HCT116 (cell line): Measurements from ENCODE around the gene SNCA. TPM values are rescaled to one million over a fixed set of nuclear protein-coding genes. Genes with fewer than 3 reads are reported as not detected.

Experiments
- ATAC-seq: fragments of 200-7000 bp; cut with Tn5 transposase; 2 replicates; pipeline ENCODE4 v1.9.1; 2020; ENCODE audit warnings: mild to moderate bottlenecking, moderate library complexity
- BruUV-seq: library from RNA; stranded (reverse); fragments of 400-500 nt; replicated peaks from 2 replicates; lab custom pipeline; 2021; lab: Mats Ljungman, UMichigan
- CTCF ChIA-PET: fragments of 300-600 bp; sonication (Branson Sonifier 250); formaldehyde crosslinking; loops from one replicate; lab custom pipeline; 2021; ENCODE audit warnings: antibody characterized with exemption; lab: Charles Lee
- POLR2A ChIA-PET: fragments of 300-600, 350-600 bp; sonication (Branson Sonifier 250); formaldehyde crosslinking; loops from one replicate; lab custom pipeline; 2021; ENCODE audit warnings: antibody characterized with exemption; lab: Charles Lee
- RAD21 ChIA-PET, 2 experiments: fragments of 300-600 bp; sonication (Branson Sonifier 250); formaldehyde crosslinking; loops; one replicate each; lab custom pipeline; 2023; ENCODE audit warnings: low total read pairs in 2 of 2; ENCODE audit not compliant: uncharacterized antibody in 2 of 2, unreplicated experiment in 2 of 2, low non-redundant PET in 1 of 2; lab: Charles Lee
- DNase-seq: peaks from one replicate; pipeline ENCODE4 v3.0.0-alpha.2; 2010; ENCODE audit warnings: low read depth, low spot score
- H2AFZ ChIP-seq: fragments of 200-600 bp; shearing (Covaris generic), sonication (generic); 2 replicates; pipeline ENCODE4 v1.6.1; 2017; ENCODE audit warnings: low read depth, mixed run types, mixed read lengths, antibody characterized with exemption, low read length; ENCODE audit not compliant: poor library complexity, severe bottlenecking
- H3K27ac ChIP-seq: 2 replicates; pipeline ENCODE4 v1.5.1; 2012; ENCODE audit warnings: low read depth, low read length
- H3K27me3 ChIP-seq: fragments of 200-600 bp; sonication (generic); 2 replicates; pipeline ENCODE4 v1.6.1; 2016; ENCODE audit warnings: mixed run types, low read length, mixed read lengths; ENCODE audit not compliant: insufficient read depth
- H3K36me3 ChIP-seq, 2 experiments: fragments of 200-500 bp in 1 of 2; fragments of 200-600 bp in 1 of 2; sonication (Bioruptor generic) in 1 of 2; sonication (generic) in 1 of 2; 2 replicates each; pipeline versions ENCODE4 v1.5.1 to v1.6.1; 2014 to 2016; ENCODE audit warnings: low read length in 2 of 2, inconsistent platforms in 1 of 2, mixed read lengths in 1 of 2, mixed run types in 1 of 2; ENCODE audit not compliant: insufficient read depth in 2 of 2, control insufficient read depth in 1 of 2
- H3K4me1 ChIP-seq, 2 experiments: fragments of 200-600 bp in 1 of 2; sonication (generic) in 1 of 2; 2 replicates each; pipeline versions ENCODE4 v1.5.1 to v1.6.1; 2012 to 2017; ENCODE audit warnings: low read length in 2 of 2, inconsistent platforms in 1 of 2, mild to moderate bottlenecking in 1 of 2, mixed read lengths in 1 of 2, mixed run types in 1 of 2, moderate library complexity in 1 of 2; ENCODE audit not compliant: insufficient read depth in 2 of 2, control insufficient read depth in 1 of 2
- H3K4me2 ChIP-seq: fragments of 200-600 bp; sonication (generic); 2 replicates; pipeline ENCODE4 v1.6.1; 2017; ENCODE audit warnings: mixed run types, low read length, mixed read lengths
- H3K4me3 ChIP-seq, 2 experiments: fragments of 200-600 bp in 1 of 2; sonication (generic) in 1 of 2; replicated peaks in 1 of 2; 2 replicates each; pipeline ENCODE4 v1.5.1; 2011 to 2016; ENCODE audit warnings: low read length in 2 of 2, control low read depth in 1 of 2, low read depth in 1 of 2, mild to moderate bottlenecking in 1 of 2, mixed read lengths in 1 of 2, mixed run types in 1 of 2
- H3K79me2 ChIP-seq: fragments of 200-600 bp; sonication (generic); 2 replicates; pipeline ENCODE4 v1.6.1; 2017; ENCODE audit warnings: mild to moderate bottlenecking, mixed run types, low read length, moderate library complexity, mixed read lengths; ENCODE audit not compliant: insufficient read depth
- H3K9ac ChIP-seq: fragments of 200-600 bp; sonication (generic); 2 replicates; pipeline ENCODE4 v1.6.1; 2016; ENCODE audit warnings: low read length, mixed read lengths
- H3K9me2 ChIP-seq: fragments of 200-600 bp; sonication (generic), shearing (Covaris generic); 2 replicates; pipeline ENCODE4 v1.6.1; 2017; ENCODE audit warnings: mixed run types, mild to moderate bottlenecking, moderate library complexity; ENCODE audit not compliant: insufficient read depth
- H3K9me3 ChIP-seq, 2 experiments: fragments of 200-500 bp in 1 of 2; fragments of 200-600 bp in 1 of 2; sonication (Bioruptor generic) in 1 of 2; sonication (generic) in 1 of 2; 2 replicates each; pipeline ENCODE4 v1.6.1; 2014 to 2017; ENCODE audit warnings: low read length in 2 of 2, mixed read lengths in 2 of 2, inconsistent platforms in 1 of 2, low read depth in 1 of 2, mild to moderate bottlenecking in 1 of 2, mixed run types in 1 of 2, moderate library complexity in 1 of 2; ENCODE audit not compliant: control insufficient read depth in 1 of 2, insufficient read depth in 1 of 2
- H4K20me1 ChIP-seq: fragments of 200-600 bp; sonication (generic), shearing (Covaris generic); 2 replicates; pipeline ENCODE4 v1.6.1; 2017; ENCODE audit warnings: mixed run types, mild to moderate bottlenecking, moderate library complexity; ENCODE audit not compliant: insufficient read depth
- CEBPB ChIP-seq: IDR thresholded peaks from 2 replicates; pipeline ENCODE4 v1.6.1; 2012; ENCODE audit warnings: low read depth
- EGR1 ChIP-seq: IDR thresholded peaks from 2 replicates; pipeline ENCODE4 v1.6.1; 2012; ENCODE audit warnings: low read depth
- ELF1 ChIP-seq: IDR thresholded peaks from 2 replicates; pipeline ENCODE4 v1.6.1; 2012; ENCODE audit warnings: low read depth, borderline replicate concordance
- EZH2 ChIP-seq: fragments of 200-600 bp; sonication (generic); IDR thresholded peaks from 2 replicates; pipeline ENCODE4 v1.6.1; 2017; ENCODE audit warnings: antibody characterized with exemption, mixed run types
- EZH2phosphoT487 ChIP-seq: fragments of 200-600 bp; IDR thresholded peaks from 2 replicates; pipeline ENCODE4 v1.6.1; 2018; ENCODE audit warnings: antibody characterized with exemption, borderline replicate concordance
- FOSL1 ChIP-seq: IDR thresholded peaks from 2 replicates; pipeline ENCODE4 v1.6.1; 2012; ENCODE audit warnings: low read depth
- JUND ChIP-seq: IDR thresholded peaks from 2 replicates; pipeline ENCODE4 v1.6.1; 2012
- POLR2A ChIP-seq: IDR thresholded peaks from 2 replicates; pipeline ENCODE4 v1.7.0; 2011; ENCODE audit warnings: borderline replicate concordance; ENCODE audit not compliant: insufficient read depth, insufficient read length; ENCODE audit errors: extremely low read depth
- POLR2AphosphoS5 ChIP-seq: IDR thresholded peaks from 2 replicates; pipeline ENCODE4 v1.6.1; 2011; ENCODE audit warnings: mild to moderate bottlenecking, low read depth, low read length, moderate library complexity
- SIN3A ChIP-seq: IDR thresholded peaks from 2 replicates; pipeline ENCODE4 v1.6.1; 2012; ENCODE audit warnings: low read depth
- SP1 ChIP-seq: IDR thresholded peaks from 2 replicates; pipeline ENCODE4 v1.6.1; 2012; ENCODE audit warnings: low read depth
- TCF7L2 ChIP-seq: IDR thresholded peaks from 2 replicates; pipeline ENCODE4 v1.7.0; 2011; ENCODE audit warnings: borderline replicate concordance, inconsistent platforms; ENCODE audit not compliant: insufficient read depth, insufficient read length; ENCODE audit errors: extremely low read depth
- YY1 ChIP-seq: IDR thresholded peaks from 2 replicates; pipeline ENCODE4 v1.6.1; 2011; ENCODE audit warnings: low read length, low read depth, moderate library complexity, mild to moderate bottlenecking; ENCODE audit not compliant: insufficient replicate concordance; ENCODE audit errors: extremely low read depth
- ZNF274 ChIP-seq: fragments of 200-500 bp; sonication (Bioruptor generic); IDR thresholded peaks from 2 replicates; pipeline ENCODE4 v1.6.1; 2014; ENCODE audit warnings: mild to moderate bottlenecking, low read depth, low read length, inconsistent platforms
- intact Hi-C: fragments of 100-400 bp; cut with micrococcal nuclease; formaldehyde crosslinking; loops from 2 replicates; pipeline ENCODE4 v1.10.0; 2022
- total RNA-seq: library from RNA; stranded (reverse); gene quantifications from one replicate; pipeline ENCODE4 v1.2.1, GENCODE V29; 2021; ENCODE audit not compliant: unreplicated experiment
- TF ChIP-seq, protein P1 (sequence below): IDR thresholded peaks from 2 replicates; pipeline ENCODE4 v1.6.1; 2012
- TF ChIP-seq, protein P2 (sequence below): IDR thresholded peaks from 2 replicates; pipeline ENCODE4 v1.6.1; 2011; ENCODE audit warnings: mild to moderate bottlenecking, low read length, moderate library complexity; ENCODE audit not compliant: insufficient replicate concordance; ENCODE audit errors: extremely low read depth
- TF ChIP-seq, protein P3 (sequence below), 3 experiments: fragments of 200-600 bp in 1 of 3; sonication (generic) in 1 of 3; IDR thresholded peaks in 2 of 3; conservative IDR thresholded peaks in 1 of 3; 2 replicates each; pipeline ENCODE4 v1.5.1; 2012 to 2017; ENCODE audit warnings: low read depth in 2 of 3, low read length in 2 of 3, antibody characterized with exemption in 1 of 3, borderline replicate concordance in 1 of 3, control low read depth in 1 of 3, mild to moderate bottlenecking in 1 of 3, mixed read lengths in 1 of 3, mixed run types in 1 of 3, moderate library complexity in 1 of 3; ENCODE audit not compliant: insufficient read depth in 1 of 3

Gene SNCA
- total RNA-seq, 1 experiment from 2014 or later, result 1.0 TPM

DNA sequence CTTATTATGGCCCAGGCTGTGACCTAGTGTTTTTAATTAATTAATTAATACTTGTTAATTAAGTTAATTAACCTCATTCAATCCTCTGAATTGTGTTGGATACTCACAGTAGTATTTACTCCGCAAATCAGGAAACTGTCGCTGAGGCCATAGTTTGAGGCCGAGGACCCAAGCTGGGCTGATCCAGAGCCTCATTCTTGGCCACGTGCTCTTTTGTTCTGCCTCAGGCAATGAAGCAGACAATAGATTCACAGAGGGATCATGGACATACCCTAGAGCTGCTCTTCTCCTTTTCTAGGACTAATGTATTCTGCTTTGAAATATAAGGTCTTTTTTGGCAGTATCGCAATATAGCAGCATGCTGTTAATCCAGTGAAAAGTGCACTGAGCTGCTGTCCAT lies 24.0 kb upstream of the SNCA start:
- Histone ChIP-seq H3K36me3 (no peaks in the 10 kb centered on the region), H3K9me3 (no peaks in the 10 kb centered on the region), H3K4me1 (no peaks in the 10 kb centered on the region), H3K27ac (no peak overlapping the region), H3K79me2 (no peaks in the 10 kb centered on the region), H3K4me3 (no peak overlapping the region), H2AFZ (no peak overlapping the region), H3K9ac (no peak overlapping the region), H3K4me2 (no peak overlapping the region), H3K27me3 (no peaks in the 10 kb centered on the region), H3K9me2 (no peaks in the 10 kb centered on the region), H4K20me1 (no peaks in the 10 kb centered on the region)
- TF ChIP-seq SP1 (no peak), JUND (no peak), SIN3A (no peak), EZH2 (no peak), TCF7L2 (no peak), POLR2AphosphoS5 (no peak), EZH2phosphoT487 (no peak), FOSL1 (no peak), ZNF274 (no peak), YY1 (no peak), POLR2A (no peak), EGR1 (no peak), CEBPB (no peak), ELF1 (no peak)
- TF ChIP-seq, protein P1, sequence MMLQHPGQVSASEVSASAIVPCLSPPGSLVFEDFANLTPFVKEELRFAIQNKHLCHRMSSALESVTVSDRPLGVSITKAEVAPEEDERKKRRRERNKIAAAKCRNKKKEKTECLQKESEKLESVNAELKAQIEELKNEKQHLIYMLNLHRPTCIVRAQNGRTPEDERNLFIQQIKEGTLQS, result no peak
- TF ChIP-seq, protein P2, sequence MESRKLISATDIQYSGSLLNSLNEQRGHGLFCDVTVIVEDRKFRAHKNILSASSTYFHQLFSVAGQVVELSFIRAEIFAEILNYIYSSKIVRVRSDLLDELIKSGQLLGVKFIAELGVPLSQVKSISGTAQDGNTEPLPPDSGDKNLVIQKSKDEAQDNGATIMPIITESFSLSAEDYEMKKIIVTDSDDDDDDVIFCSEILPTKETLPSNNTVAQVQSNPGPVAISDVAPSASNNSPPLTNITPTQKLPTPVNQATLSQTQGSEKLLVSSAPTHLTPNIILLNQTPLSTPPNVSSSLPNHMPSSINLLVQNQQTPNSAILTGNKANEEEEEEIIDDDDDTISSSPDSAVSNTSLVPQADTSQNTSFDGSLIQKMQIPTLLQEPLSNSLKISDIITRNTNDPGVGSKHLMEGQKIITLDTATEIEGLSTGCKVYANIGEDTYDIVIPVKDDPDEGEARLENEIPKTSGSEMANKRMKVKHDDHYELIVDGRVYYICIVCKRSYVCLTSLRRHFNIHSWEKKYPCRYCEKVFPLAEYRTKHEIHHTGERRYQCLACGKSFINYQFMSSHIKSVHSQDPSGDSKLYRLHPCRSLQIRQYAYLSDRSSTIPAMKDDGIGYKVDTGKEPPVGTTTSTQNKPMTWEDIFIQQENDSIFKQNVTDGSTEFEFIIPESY, result no peak
- TF ChIP-seq, protein P3, sequence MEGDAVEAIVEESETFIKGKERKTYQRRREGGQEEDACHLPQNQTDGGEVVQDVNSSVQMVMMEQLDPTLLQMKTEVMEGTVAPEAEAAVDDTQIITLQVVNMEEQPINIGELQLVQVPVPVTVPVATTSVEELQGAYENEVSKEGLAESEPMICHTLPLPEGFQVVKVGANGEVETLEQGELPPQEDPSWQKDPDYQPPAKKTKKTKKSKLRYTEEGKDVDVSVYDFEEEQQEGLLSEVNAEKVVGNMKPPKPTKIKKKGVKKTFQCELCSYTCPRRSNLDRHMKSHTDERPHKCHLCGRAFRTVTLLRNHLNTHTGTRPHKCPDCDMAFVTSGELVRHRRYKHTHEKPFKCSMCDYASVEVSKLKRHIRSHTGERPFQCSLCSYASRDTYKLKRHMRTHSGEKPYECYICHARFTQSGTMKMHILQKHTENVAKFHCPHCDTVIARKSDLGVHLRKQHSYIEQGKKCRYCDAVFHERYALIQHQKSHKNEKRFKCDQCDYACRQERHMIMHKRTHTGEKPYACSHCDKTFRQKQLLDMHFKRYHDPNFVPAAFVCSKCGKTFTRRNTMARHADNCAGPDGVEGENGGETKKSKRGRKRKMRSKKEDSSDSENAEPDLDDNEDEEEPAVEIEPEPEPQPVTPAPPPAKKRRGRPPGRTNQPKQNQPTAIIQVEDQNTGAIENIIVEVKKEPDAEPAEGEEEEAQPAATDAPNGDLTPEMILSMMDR (IDR thresholded peaks at IDR 0.05 in 2 of 3, conservative IDR thresholded peaks at IDR 0.05 in 1 of 3; ENCODE audit: borderline replicate concordance in 1 of 3, insufficient read depth in 1 of 3, low read depth in 2 of 3, low read length in 2 of 3), result no peak
- CTCF ChIA-PET, result interaction anchor here (1.5 kb wide), 1 partner anchor 8 kb away, joined by 9 read pairs; no protein-coding TSS in a partner anchor
- RAD21 ChIA-PET, result no interaction called here
- intact Hi-C loops, result no loop called here
- POLR2A ChIA-PET, result no interaction called here
- ATAC-seq (no peak), DNase-seq (no peak)
- no TSS peak for BruUV-seq
